Liver (tissue), 9 donors: ENCODE measurements around the gene RMRP. TPM values are rescaled to one million over a fixed set of nuclear protein-coding genes. Genes with fewer than 3 reads are reported as not detected.

ENCODE experiments used
- DNase-seq: peaks from one replicate; pipeline ENCODE4 v3.0.0-alpha.2; 2017; ENCODE audit warnings: low spot score
- H3K27ac ChIP-seq, 2 donors: one replicate each; pipeline ENCODE4 v1.7.0; 2013; ENCODE audit warnings: inconsistent platforms in 2 of 2, low read length in 2 of 2, control low read depth in 1 of 2, low read depth in 1 of 2, mild to moderate bottlenecking in 1 of 2
- H3K27me3 ChIP-seq, 4 donors: one replicate each; pipeline versions ENCODE4 v1.6.1 to v1.7.0; 2013; ENCODE audit warnings: low read length in 3 of 4, inconsistent platforms in 1 of 4, mild to moderate bottlenecking in 1 of 4, moderate library complexity in 1 of 4; ENCODE audit not compliant: control insufficient read depth in 4 of 4, insufficient read depth in 4 of 4
- H3K36me3 ChIP-seq, 4 donors: one replicate each; pipeline versions ENCODE4 v1.6.1 to v1.7.0; 2013; ENCODE audit warnings: low read length in 3 of 4, mild to moderate bottlenecking in 3 of 4, low read depth in 1 of 4, moderate library complexity in 1 of 4; ENCODE audit not compliant: control insufficient read depth in 4 of 4, insufficient read depth in 3 of 4
- H3K4me1 ChIP-seq, 4 donors: one replicate each; pipeline versions ENCODE4 v1.6.1 to v1.7.0; 2013; ENCODE audit warnings: low read length in 3 of 4, mild to moderate bottlenecking in 3 of 4, moderate library complexity in 1 of 4; ENCODE audit not compliant: control insufficient read depth in 4 of 4, insufficient read depth in 4 of 4
- H3K4me3 ChIP-seq, 3 donors: one replicate each; pipeline versions ENCODE4 v1.6.1 to v1.7.0; 2013; ENCODE audit warnings: low read length in 3 of 3, control low read depth in 1 of 3, low read depth in 1 of 3, mild to moderate bottlenecking in 1 of 3
- H3K9ac ChIP-seq, 2 donors: one replicate each; pipeline ENCODE4 v1.7.0; 2013; ENCODE audit warnings: low read length in 2 of 2, mild to moderate bottlenecking in 2 of 2, moderate library complexity in 2 of 2, control low read depth in 1 of 2, low read depth in 1 of 2
- H3K9me3 ChIP-seq, 4 donors: one replicate each; pipeline versions ENCODE4 v1.6.1 to v1.7.0; 2013; ENCODE audit warnings: low read length in 3 of 4; ENCODE audit not compliant: control insufficient read depth in 4 of 4
- EGR1 ChIP-seq, 2 donors: IDR thresholded peaks; 2 replicates each; pipeline ENCODE4 v1.6.1; 2016 to 2018; ENCODE audit warnings: antibody characterized with exemption in 2 of 2, low read depth in 2 of 2
- FOXA1 ChIP-seq: IDR thresholded peaks from 2 replicates; pipeline ENCODE4 v1.6.1; 2016; ENCODE audit warnings: antibody characterized with exemption
- FOXA2 ChIP-seq: IDR thresholded peaks from 2 replicates; pipeline ENCODE4 v1.6.1; 2016; ENCODE audit warnings: antibody characterized with exemption
- GABPA ChIP-seq, 2 donors: IDR thresholded peaks in 1 of 2; conservative IDR thresholded peaks in 1 of 2; 2 replicates each; pipeline ENCODE4 v1.6.1; 2016; ENCODE audit warnings: antibody characterized with exemption in 2 of 2, mild to moderate bottlenecking in 1 of 2, moderate library complexity in 1 of 2
- HNF4A ChIP-seq, 2 donors: conservative IDR thresholded peaks; 2 replicates each; pipeline ENCODE4 v1.6.1; 2016; ENCODE audit warnings: antibody characterized with exemption in 2 of 2, mild to moderate bottlenecking in 2 of 2
- HNF4G ChIP-seq: IDR thresholded peaks from 2 replicates; pipeline ENCODE4 v1.6.1; 2016; ENCODE audit warnings: antibody characterized with exemption
- JUND ChIP-seq, 2 donors: IDR thresholded peaks; 2 replicates each; pipeline ENCODE4 v1.6.1; 2016; ENCODE audit warnings: antibody characterized with exemption in 2 of 2
- NR2F2 ChIP-seq: IDR thresholded peaks from 2 replicates; pipeline ENCODE4 v1.6.1; 2016; ENCODE audit warnings: antibody characterized with exemption
- RAD21 ChIP-seq, 2 donors: IDR thresholded peaks; 2 replicates each; pipeline ENCODE4 v1.6.1; 2016; ENCODE audit warnings: antibody characterized with exemption in 2 of 2, mild to moderate bottlenecking in 2 of 2
- SP1 ChIP-seq: IDR thresholded peaks from 2 replicates; pipeline ENCODE4 v1.6.1; 2018; ENCODE audit warnings: antibody characterized with exemption, mild to moderate bottlenecking
- TAF1 ChIP-seq: conservative IDR thresholded peaks from 2 replicates; pipeline ENCODE4 v1.6.1; 2016; ENCODE audit warnings: antibody characterized with exemption, mild to moderate bottlenecking
- YY1 ChIP-seq: IDR thresholded peaks from 2 replicates; pipeline ENCODE4 v1.6.1; 2016; ENCODE audit warnings: antibody characterized with exemption, mild to moderate bottlenecking
- WGBS: extraction: QIAGEN DNeasy Blood & Tissue Kit; methylation state at CpG from one replicate; pipeline ENCODE4 v1.1.7; 2013; 5-methylcytosine and 5-hydroxymethylcytosine counted together
- polyA plus RNA-seq, 2 donors: library from polyadenylated mRNA; stranded (reverse) in 1 of 2; unstranded in 1 of 2; fragments of 200-250 nt in 1 of 2; fragments of >200 nt in 1 of 2; fragmentation: Nextera tagmentation in 1 of 2; extraction: Ambion mirVana in 1 of 2; gene quantifications; one replicate each; pipeline versions ENCODE4 v1.2.1 to v1.2.3, GENCODE V29; 2013 to 2015
- total RNA-seq, 2 donors: library from RNA; depleted of rRNA; stranded (reverse); fragments of >200 nt; gene quantifications; one replicate each; pipeline ENCODE4 v1.2.3, GENCODE V29; 2014
- TF ChIP-seq, protein P1 (sequence below): IDR thresholded peaks from 2 replicates; pipeline ENCODE4 v1.6.1; 2016; ENCODE audit warnings: antibody characterized with exemption, mild to moderate bottlenecking
- TF ChIP-seq, protein P2 (sequence below): IDR thresholded peaks from 2 replicates; pipeline ENCODE4 v1.6.1; 2016; ENCODE audit warnings: antibody characterized with exemption
- TF ChIP-seq, protein P3 (sequence below): fragments of 150-350 bp; IDR thresholded peaks from 2 replicates; pipeline ENCODE4 v1.5.1; 2017; ENCODE audit warnings: improper control_type of control experiment, low read depth, low read length; ENCODE audit not compliant: missing input control
- TF ChIP-seq, protein P4 (sequence below): IDR thresholded peaks from 2 replicates; pipeline ENCODE4 v1.6.1; 2016; ENCODE audit warnings: antibody characterized with exemption
- TF ChIP-seq, protein P5 (sequence below): IDR thresholded peaks from 2 replicates; pipeline ENCODE4 v1.6.1; 2016; ENCODE audit warnings: antibody characterized with exemption
- donor health status: healthy.
- donor health status: healthy.
- donor health status: healthy.
- donor health status: healthy.
- donor health status: healthy.

RMRP gene
- total and polyA plus RNA-seq, 4 donors = 5.3 to 67,037 (median 2,677) TPM

- no peaks in the 10 kb centered on the region for H3K9me3 ChIP-seq
- no peak overlapping the region for H3K27ac ChIP-seq
- H3K4me3 ChIP-seq = no peak overlapping the region
- H3K36me3 ChIP-seq = no peaks in the 10 kb centered on the region
- no peaks in the 10 kb centered on the region for H3K27me3 ChIP-seq
- WGBS = 96% methylated on average over 6 of the region's 6 CpGs
- no peaks in the 10 kb centered on the region for H3K4me1 ChIP-seq
- TF ChIP-seq NR2F2 (no peak), JUND (IDR thresholded peaks at IDR 0.05) (no peak), RAD21 (IDR thresholded peaks at IDR 0.05) (no peak), FOXA2 (no peak), SP1 (no peak), HNF4A (conservative IDR thresholded peaks at IDR 0.05) (no peak), TAF1 (no peak), GABPA (IDR thresholded peaks at IDR 0.05 in 1 of 2, conservative IDR thresholded peaks at IDR 0.05 in 1 of 2) (no peak), YY1 (no peak), EGR1 (IDR thresholded peaks at IDR 0.05; ENCODE audit: low read depth in 2 of 2) (no peak), HNF4G (no peak), FOXA1 (no peak)
- TF ChIP-seq, protein P1, sequence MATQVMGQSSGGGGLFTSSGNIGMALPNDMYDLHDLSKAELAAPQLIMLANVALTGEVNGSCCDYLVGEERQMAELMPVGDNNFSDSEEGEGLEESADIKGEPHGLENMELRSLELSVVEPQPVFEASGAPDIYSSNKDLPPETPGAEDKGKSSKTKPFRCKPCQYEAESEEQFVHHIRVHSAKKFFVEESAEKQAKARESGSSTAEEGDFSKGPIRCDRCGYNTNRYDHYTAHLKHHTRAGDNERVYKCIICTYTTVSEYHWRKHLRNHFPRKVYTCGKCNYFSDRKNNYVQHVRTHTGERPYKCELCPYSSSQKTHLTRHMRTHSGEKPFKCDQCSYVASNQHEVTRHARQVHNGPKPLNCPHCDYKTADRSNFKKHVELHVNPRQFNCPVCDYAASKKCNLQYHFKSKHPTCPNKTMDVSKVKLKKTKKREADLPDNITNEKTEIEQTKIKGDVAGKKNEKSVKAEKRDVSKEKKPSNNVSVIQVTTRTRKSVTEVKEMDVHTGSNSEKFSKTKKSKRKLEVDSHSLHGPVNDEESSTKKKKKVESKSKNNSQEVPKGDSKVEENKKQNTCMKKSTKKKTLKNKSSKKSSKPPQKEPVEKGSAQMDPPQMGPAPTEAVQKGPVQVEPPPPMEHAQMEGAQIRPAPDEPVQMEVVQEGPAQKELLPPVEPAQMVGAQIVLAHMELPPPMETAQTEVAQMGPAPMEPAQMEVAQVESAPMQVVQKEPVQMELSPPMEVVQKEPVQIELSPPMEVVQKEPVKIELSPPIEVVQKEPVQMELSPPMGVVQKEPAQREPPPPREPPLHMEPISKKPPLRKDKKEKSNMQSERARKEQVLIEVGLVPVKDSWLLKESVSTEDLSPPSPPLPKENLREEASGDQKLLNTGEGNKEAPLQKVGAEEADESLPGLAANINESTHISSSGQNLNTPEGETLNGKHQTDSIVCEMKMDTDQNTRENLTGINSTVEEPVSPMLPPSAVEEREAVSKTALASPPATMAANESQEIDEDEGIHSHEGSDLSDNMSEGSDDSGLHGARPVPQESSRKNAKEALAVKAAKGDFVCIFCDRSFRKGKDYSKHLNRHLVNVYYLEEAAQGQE = no peak
- TF ChIP-seq, protein P2, sequence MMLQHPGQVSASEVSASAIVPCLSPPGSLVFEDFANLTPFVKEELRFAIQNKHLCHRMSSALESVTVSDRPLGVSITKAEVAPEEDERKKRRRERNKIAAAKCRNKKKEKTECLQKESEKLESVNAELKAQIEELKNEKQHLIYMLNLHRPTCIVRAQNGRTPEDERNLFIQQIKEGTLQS = no peak
- TF ChIP-seq, protein P3, sequence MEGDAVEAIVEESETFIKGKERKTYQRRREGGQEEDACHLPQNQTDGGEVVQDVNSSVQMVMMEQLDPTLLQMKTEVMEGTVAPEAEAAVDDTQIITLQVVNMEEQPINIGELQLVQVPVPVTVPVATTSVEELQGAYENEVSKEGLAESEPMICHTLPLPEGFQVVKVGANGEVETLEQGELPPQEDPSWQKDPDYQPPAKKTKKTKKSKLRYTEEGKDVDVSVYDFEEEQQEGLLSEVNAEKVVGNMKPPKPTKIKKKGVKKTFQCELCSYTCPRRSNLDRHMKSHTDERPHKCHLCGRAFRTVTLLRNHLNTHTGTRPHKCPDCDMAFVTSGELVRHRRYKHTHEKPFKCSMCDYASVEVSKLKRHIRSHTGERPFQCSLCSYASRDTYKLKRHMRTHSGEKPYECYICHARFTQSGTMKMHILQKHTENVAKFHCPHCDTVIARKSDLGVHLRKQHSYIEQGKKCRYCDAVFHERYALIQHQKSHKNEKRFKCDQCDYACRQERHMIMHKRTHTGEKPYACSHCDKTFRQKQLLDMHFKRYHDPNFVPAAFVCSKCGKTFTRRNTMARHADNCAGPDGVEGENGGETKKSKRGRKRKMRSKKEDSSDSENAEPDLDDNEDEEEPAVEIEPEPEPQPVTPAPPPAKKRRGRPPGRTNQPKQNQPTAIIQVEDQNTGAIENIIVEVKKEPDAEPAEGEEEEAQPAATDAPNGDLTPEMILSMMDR = no peak
- TF ChIP-seq, protein P4, sequence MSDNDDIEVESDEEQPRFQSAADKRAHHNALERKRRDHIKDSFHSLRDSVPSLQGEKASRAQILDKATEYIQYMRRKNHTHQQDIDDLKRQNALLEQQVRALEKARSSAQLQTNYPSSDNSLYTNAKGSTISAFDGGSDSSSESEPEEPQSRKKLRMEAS = no peak
- TF ChIP-seq, protein P5, sequence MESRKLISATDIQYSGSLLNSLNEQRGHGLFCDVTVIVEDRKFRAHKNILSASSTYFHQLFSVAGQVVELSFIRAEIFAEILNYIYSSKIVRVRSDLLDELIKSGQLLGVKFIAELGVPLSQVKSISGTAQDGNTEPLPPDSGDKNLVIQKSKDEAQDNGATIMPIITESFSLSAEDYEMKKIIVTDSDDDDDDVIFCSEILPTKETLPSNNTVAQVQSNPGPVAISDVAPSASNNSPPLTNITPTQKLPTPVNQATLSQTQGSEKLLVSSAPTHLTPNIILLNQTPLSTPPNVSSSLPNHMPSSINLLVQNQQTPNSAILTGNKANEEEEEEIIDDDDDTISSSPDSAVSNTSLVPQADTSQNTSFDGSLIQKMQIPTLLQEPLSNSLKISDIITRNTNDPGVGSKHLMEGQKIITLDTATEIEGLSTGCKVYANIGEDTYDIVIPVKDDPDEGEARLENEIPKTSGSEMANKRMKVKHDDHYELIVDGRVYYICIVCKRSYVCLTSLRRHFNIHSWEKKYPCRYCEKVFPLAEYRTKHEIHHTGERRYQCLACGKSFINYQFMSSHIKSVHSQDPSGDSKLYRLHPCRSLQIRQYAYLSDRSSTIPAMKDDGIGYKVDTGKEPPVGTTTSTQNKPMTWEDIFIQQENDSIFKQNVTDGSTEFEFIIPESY = no peak
- no peak for DNase-seq
- H3K9ac ChIP-seq = no peak overlapping the region
Observed at GRCh38 chr9:35682051-35682450, 24.2 kb upstream of the RMRP start.
